DND-41 (cell line): ENCODE measurements around the gene PURB.

Experiments
- ATAC-seq: fragments of 200-7000 bp; cut with Tn5 transposase; 3 replicates; pipeline ENCODE4 v1.9.1; 2021; ENCODE audit warnings: low read depth; ENCODE audit not compliant: insufficient read depth
- DNase-seq: peaks from one replicate; pipeline ENCODE4 v3.0.0-alpha.2; 2020
- H2AFZ ChIP-seq: 2 replicates; pipeline ENCODE4 v1.6.0; 2012; ENCODE audit warnings: low read depth, low read length
- H3K27ac ChIP-seq: 2 replicates; pipeline ENCODE4 v1.5.1; 2012; ENCODE audit warnings: low read length, inconsistent platforms
- H3K27me3 ChIP-seq: fragments of 200-600 bp; sonication (generic); 2 replicates; pipeline ENCODE4 v1.6.0; 2012; ENCODE audit warnings: low read length, mild to moderate bottlenecking, inconsistent platforms; ENCODE audit not compliant: insufficient read depth, poor library complexity
- H3K36me3 ChIP-seq: 2 replicates; pipeline ENCODE4 v1.5.1; 2012; ENCODE audit warnings: low read length, inconsistent platforms; ENCODE audit not compliant: insufficient read depth
- H3K4me1 ChIP-seq: 2 replicates; pipeline ENCODE4 v1.5.1; 2012; ENCODE audit warnings: mild to moderate bottlenecking, low read length; ENCODE audit not compliant: insufficient read depth
- H3K4me2 ChIP-seq: 2 replicates; pipeline ENCODE4 v1.6.0; 2012; ENCODE audit warnings: mild to moderate bottlenecking, moderate library complexity, low read length, inconsistent platforms; ENCODE audit not compliant: insufficient read depth
- H3K4me3 ChIP-seq, 2 experiments: fragments of 200-600 bp in 1 of 2; shearing (Covaris generic) in 1 of 2; 2 replicates each; pipeline ENCODE4 v1.5.1; 2012 to 2016; ENCODE audit warnings: inconsistent platforms in 2 of 2, low read length in 2 of 2, mild to moderate bottlenecking in 2 of 2, low read depth in 1 of 2, moderate library complexity in 1 of 2
- H3K79me2 ChIP-seq: 2 replicates; pipeline ENCODE4 v1.6.0; 2012; ENCODE audit warnings: low read length, inconsistent platforms; ENCODE audit not compliant: insufficient read depth
- H3K9ac ChIP-seq: 2 replicates; pipeline ENCODE4 v1.6.0; 2012; ENCODE audit warnings: low read depth, mild to moderate bottlenecking, inconsistent platforms, low read length, moderate library complexity
- H3K9me3 ChIP-seq: 2 replicates; pipeline ENCODE4 v1.5.1; 2012; ENCODE audit warnings: low read length, moderate library complexity, mild to moderate bottlenecking, inconsistent platforms; ENCODE audit not compliant: insufficient read depth, severe bottlenecking
- H4K20me1 ChIP-seq: 2 replicates; pipeline ENCODE4 v1.6.0; 2012; ENCODE audit warnings: low read length; ENCODE audit not compliant: insufficient read depth
- EZH2 ChIP-seq: IDR thresholded peaks from 3 replicates; pipeline ENCODE4 v1.6.1; 2012; ENCODE audit warnings: borderline replicate concordance, low read depth, mild to moderate bottlenecking, moderate library complexity, low read length, inconsistent platforms; ENCODE audit not compliant: severe bottlenecking
- TF ChIP-seq, protein P1 (sequence below): IDR thresholded peaks from 2 replicates; pipeline ENCODE4 v1.5.1; 2012; ENCODE audit warnings: borderline replicate concordance, low read length, moderate library complexity, mild to moderate bottlenecking; ENCODE audit not compliant: poor library complexity, severe bottlenecking; ENCODE audit errors: extremely low read depth

Gene PURB

GRCh38 chr7:44827567-44827966, 57.8 kb downstream of the PURB start:
- no peak for ATAC-seq
- H3K9ac ChIP-seq: no peak overlapping the region
- H3K4me1 ChIP-seq: no peaks in the 10 kb centered on the region
- peaks cover 88% of the 10 kb centered on the region for H3K36me3 ChIP-seq
- no peak for TF ChIP-seq EZH2
- TF ChIP-seq, protein P1, sequence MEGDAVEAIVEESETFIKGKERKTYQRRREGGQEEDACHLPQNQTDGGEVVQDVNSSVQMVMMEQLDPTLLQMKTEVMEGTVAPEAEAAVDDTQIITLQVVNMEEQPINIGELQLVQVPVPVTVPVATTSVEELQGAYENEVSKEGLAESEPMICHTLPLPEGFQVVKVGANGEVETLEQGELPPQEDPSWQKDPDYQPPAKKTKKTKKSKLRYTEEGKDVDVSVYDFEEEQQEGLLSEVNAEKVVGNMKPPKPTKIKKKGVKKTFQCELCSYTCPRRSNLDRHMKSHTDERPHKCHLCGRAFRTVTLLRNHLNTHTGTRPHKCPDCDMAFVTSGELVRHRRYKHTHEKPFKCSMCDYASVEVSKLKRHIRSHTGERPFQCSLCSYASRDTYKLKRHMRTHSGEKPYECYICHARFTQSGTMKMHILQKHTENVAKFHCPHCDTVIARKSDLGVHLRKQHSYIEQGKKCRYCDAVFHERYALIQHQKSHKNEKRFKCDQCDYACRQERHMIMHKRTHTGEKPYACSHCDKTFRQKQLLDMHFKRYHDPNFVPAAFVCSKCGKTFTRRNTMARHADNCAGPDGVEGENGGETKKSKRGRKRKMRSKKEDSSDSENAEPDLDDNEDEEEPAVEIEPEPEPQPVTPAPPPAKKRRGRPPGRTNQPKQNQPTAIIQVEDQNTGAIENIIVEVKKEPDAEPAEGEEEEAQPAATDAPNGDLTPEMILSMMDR: no peak
- H3K27ac ChIP-seq: no peak overlapping the region
- H2AFZ ChIP-seq: no peak overlapping the region
- peaks cover 38% of the 10 kb centered on the region for H3K79me2 ChIP-seq
- no peak overlapping the region for H3K4me2 ChIP-seq
- no peak for DNase-seq
- H3K4me3 ChIP-seq: no peak overlapping the region
- no peaks in the 10 kb centered on the region for H3K27me3 ChIP-seq
- peaks cover 22% of the 10 kb centered on the region; the same call in 1 of the 2 replicates for H4K20me1 ChIP-seq
- H3K9me3 ChIP-seq: no peaks in the 10 kb centered on the region
